Measurements from ENCODE around the gene AGBL1.

AGBL1 gene

DNA sequence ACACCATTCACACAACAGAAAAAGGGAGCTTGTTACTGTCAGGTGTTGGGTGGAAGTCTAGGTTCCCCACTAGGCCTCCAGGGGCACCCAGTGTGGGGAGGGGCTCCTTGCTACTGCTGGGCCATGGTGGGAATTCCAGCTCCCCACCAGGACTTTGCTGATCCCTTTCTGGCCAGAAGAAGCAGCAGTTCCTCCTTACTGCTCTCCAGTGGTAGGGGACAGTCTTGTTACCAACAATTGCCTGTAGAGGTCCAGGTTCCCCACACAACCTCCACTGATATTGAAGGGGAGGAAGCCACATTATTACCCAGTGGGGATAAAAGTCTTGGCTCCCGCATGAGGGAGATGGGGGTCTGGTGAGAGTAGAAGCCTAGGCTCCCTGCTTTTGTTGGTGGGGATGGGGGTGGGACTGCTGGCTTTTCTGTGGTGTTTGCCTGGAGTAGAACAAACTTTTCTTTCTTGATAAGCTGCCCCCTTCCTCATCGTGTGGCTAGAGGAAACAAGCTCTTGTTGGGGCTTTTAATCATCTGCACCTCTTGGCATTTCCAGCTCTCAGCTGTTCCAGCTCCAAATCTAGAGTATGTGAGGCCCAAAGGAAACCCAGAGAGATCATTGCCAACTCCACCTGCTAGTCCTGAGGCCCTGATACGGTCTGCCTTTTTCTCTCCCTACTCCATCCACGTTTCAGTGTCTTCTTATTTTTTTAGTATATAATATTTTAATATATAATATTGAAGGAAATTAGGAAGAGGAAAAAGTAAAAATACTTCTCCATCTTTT is 824.2 kb downstream of the AGBL1 start:
- no peak for DNase-seq

DNA sequence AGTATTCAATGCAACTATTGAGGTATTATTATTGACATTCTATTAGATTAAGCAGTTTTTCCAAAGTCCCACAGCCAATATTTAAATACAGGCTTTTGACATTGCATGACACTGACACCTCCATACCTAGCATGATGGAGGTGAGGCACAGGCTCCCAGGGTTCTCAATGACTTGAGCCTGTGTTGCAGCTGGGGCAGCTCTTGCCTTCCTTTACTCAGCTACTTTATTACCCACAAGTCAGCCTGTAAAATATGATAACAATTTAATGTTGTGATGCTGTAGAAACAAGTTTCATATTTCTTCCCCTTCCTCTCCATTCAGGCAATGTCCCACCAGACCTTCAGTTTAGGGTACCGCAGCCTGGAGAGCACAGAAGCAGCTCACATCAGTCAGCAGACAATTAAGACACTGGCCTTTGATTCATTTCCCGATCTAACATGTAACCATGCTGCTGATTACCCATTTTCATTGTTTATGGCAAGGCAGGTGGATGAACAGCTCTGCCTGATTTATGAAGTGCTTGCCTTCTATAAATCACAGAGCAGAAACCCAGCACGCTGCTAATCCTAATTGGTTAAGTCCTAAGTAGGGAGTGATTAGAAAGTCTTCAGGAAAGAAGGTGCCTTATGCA is 826.1 kb downstream of the AGBL1 start:
- DNase-seq, result no peak

DNA sequence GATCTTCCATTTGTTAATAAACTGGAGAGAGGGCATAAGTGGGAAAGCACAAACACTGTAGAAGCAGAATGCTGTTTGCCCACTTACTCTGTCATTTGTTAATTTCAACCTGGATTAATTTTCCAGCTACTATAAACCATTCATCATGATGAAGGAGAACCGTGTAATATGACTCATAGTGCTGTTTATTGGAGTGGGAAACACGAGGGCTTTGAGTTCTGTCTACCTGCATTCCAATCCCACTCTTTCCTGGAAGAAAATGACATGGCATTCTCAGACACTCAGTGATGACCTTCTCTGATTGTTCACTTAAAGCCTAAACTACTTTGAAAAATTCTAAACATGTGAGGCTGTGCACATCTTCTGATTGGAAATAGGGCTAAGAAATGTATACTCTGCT is 826.7 kb downstream of the AGBL1 start:
- DNase-seq, result no peak

DNA sequence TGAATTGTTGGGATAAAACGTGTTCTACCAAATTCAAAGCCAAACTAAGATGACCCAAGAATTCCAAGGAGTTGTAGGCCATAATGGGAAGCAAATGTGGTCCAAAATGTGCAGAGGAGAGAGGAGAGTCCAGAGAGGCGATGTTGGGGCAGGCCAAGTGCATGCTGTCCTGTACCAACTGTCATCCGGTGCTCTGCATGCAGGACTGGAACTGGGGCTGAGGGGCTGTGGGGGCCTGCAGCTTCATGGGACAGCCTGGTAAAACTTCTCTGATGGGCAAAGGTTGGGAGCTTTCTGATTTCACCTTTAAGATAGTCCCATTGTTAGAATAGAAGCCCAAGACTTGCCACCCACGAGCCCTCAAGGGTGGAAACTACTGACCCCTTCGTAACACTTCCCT is 831.4 kb downstream of the AGBL1 start:
- no peak for DNase-seq

DNA sequence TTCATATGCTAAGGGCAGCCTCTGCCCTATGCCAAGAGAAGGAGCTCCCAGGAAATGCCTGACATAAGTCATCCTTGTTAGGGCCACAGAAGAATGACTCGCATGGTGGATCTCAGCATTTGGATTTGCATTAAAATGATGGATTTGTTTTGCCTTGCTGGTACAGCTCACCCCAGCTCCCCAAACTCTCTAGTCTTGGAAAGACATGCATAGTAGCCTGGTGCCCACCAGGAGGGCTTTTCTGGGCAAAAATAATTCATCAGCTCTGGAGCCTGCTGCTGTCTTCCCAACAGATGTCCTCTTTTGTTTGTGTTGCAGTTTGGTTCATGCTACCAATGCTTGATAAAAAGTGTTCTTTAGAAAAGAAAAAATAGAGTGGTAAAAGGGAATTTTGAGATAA is 833.0 kb downstream of the AGBL1 start:
- DNase-seq, result no peak

DNA sequence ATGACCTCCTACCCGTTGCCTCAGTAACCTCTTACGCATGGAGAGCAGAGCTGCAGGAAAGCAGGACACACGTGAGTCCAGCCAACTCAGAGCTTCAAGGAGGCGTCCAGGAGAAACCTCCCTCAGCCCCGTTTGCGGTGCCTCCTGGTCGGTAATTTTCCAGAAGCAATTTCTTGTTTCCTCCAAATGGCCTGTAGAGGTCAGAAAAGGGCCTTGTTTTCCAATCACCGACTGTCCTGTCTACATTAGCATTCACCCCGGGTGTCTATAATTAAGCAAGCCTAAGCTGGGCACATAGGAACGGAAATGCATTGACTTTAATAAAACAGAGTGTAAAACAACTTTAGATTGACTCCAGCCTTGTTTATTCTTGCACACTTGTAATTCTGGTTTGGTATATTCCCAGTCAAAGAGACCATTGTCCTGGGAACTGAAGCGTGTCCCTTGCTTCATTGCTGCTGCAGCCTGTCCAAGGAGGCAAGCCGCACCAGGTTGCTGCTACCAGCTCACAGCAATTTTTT is 836.2 kb downstream of the AGBL1 start:
- DNase-seq, result no peak

DNA sequence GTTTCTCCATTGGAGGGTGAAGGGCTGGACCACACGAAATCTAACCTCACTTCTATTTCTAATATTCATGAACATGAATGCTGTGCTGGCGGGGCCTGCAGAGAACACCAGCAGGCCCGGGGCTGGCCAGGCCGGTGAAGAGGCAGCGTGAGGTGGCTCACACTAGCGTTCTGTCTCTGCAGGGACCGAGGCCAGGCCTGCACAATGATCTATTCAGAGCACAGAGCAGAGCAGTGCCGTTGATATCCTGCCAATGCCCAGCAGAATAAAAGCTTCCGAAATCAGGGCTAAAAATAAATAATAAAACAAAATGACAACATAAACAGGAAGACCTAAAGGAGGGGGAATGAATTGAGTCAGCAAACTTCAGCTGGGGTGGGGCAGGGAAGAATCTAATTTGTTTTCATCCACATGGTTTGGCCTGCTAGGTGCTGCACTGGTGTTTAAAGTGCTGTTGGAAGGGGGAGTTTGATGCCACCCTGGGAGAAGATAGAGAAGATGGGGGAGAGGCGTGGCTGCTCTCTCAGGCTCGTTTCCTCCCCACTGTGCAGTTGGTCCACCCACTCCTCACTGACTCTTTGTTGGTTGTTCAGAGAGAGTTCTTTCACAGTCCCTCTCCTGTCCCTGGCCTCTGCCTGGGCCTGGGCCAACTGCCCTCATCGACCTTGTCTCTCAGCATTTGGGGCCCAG is 837.1 kb downstream of the AGBL1 start:
- no peak for DNase-seq

DNA sequence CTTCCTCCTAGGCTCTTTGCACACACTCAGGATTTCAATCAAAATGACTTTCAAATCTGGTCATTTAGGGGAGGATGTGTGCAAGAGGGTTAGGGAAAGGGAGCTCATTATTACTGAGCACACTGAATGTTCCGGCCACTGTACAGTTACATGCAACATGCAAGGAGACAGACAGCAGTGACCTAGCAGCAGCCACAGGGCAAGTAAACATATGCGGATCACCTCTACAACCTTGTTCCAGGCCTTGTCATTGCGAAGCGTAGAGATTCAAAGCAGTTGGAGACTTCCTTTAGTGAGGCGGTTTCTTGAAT is 837.6 kb downstream of the AGBL1 start:
- no peak for DNase-seq

DNA sequence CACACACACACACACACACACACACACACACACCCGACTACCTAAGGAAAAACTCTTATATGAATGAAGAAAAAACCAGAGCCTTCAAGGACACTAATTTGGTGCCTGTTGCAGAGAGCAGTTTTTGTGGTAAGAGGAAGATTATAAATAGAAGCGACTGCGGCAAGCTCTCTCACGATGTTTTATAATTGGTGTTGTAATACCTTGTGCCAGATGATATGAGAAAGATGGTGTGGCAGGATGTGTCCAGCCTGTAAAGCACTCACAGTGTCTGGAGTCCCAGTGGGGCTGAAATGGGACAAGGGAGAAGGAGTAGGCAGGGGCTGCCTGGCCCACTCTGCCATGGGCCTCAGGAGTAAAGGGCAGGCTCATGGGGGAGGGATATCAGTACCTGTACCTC is 839.9 kb downstream of the AGBL1 start:
- DNase-seq, result no peak

DNA sequence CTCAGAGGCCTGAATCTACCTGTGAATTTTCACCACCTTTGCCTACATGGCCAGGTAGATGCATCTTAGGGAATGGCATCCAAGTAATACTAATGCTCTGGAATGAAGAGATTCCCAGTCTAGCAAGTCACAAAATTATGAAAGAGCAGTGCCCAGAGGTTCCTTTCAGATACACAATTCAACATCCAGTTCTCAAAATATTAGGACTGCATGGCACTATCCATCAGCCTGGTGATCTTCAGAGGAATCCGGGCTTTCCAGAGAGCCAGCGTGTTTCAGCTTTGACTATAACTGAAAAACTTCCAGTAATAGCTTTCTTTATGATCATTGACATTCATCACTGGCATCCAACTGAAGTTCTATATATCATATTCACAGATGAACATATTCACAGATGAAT is 849.8 kb downstream of the AGBL1 start:
- DNase-seq, result no peak

DNA sequence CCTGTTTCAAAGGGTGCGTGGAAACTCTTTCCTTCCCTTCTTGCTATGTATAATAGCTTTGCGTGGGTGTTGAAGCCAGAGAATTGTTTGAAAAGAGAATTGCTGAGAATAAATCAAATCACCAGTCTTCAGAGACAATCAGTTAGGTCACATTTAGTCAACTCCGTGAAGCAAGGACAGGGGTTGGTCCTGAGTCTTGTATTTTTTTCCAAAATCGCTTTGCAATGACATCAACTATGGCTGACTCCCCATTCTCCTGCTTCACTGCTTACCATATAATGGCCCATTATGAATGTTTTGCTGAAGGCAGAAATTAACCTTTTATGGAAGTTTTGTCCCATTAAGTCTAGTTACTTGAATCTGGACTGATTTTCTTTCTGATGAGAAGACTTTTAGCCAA is 852.8 kb downstream of the AGBL1 start:
- DNase-seq, result no peak

DNA sequence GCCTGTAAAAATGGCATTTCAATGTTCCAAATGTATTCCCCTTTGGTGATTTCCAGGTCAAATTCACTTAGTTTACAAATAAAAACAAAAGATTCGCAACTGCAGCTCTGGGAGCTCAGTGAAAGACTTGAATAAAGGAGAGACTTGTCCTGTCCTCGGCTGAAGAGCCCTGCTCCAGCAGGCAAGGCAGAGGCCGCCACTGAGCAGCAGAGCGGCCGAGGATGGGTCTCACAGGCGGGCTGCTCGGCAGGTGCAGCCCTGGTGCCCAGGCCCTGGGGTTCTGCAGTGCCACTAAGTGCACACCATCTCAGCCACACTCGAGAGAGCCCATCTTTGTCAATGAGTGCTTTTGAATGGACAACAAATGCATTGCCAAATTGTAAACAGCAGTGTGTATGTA is 856.2 kb downstream of the AGBL1 start:
- no peak for DNase-seq

DNA sequence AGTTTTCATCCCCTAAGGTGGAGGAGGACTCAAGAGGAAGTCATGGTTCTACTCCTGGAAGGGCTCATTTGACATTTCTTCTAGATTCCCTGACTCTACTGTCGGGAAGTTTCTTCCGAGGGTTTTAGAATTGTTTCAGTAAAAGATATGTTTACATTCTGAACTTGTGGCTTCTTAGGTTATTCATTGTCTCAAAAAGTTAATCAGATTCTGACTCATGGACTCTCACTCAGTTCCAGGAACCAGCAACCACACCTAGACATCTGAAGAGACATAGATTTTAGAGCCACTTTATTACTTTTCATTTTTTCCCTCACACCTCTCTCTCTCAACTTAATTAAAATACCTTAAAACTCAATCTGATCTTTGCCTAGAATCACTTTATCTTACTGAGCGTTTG is 862.6 kb downstream of the AGBL1 start:
- DNase-seq, result no peak

DNA sequence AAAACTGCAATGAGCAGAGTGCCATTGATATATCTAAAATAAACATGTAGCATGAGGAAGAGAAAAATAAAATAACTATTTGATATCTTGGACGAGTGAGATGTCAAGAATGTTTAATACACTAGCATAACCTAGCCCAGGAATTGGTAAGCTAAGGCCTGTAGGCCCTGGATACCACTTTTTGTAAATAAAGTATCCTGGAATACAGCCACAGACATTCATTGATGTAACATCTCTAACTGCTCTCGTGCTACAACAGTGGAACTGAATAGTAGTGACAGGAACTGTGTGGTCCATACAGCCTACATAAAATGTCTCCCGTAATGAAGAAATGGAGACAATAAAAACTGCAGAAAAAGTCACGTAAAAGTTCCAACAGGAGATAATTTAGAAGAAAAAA is 869.0 kb downstream of the AGBL1 start:
- no peak for DNase-seq

DNA sequence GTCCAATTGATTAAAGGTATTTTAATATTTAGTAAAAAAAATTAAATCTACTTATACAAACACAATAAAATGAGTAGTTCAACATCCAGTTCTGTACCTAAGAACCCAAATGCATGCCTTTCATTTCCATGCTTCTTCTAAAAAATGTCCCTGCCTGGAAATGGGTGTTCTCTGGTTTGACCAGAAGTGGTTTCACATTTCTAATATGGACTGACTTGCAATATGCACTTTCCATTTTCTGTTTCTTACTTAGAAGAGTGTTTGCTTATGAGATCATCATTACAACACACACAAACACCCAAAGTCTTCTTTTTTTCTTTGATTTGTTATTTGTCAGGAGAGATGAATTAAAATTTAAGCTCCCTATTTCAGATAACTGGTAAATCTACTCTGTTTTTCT is 879.6 kb downstream of the AGBL1 start:
- DNase-seq, result no peak

DNA sequence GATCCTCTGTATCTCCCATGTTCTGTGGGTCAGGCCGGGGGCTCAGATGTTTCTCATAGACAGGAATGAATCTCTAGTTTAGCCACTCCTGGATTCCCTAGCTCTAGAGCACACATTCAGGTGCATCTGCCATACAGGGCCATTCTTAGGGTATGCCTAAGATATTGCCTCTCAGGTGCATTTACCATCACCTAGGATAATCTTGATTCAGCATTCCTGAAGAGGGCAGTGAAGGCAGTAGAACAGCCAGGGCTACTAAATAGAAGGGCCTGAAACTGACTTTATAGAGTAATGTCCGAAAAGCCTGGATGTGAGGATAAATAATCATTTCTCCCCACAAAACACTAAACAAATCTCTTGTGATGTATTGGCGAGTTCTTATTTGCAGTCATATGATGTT is 882.0 kb downstream of the AGBL1 start:
- no peak for DNase-seq

DNA sequence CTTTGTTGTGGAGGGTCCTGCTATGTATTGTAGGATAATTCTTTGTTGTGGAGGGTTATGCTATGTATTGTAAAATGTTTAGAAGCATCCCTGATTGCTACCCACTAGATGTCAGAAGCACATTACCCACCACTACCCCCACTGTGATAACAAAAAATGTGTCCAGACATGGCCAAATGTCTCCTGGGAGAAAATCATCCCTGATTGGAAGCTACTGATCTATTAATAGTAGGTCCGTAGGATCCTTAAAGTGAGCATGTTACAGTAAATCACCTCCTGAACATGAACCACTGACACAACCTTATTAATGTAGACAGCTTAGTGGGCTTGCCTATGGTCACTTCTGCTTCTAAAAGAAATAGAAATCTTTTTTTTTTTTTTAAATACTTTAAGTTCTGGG is 884.6 kb downstream of the AGBL1 start:
- no peak for DNase-seq

DNA sequence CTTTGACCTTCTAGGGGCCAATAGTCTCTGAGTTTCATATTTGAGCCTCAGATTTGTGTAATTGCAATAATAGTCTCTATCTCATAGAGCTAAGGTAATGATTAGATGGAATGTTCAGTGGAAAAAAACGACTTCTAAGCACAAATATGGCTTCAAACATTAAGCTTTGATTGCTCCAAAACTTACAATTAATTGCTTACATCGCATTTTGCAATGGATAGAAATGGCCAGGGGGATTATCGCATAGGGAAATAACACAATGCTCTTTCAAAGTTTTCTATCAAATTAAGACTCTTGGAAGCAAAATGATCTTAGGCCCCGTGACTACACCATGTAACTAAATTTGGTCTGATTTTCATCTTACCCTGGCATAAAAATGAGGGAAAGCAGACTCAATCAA is 888.6 kb downstream of the AGBL1 start:
- DNase-seq, result no peak

DNA sequence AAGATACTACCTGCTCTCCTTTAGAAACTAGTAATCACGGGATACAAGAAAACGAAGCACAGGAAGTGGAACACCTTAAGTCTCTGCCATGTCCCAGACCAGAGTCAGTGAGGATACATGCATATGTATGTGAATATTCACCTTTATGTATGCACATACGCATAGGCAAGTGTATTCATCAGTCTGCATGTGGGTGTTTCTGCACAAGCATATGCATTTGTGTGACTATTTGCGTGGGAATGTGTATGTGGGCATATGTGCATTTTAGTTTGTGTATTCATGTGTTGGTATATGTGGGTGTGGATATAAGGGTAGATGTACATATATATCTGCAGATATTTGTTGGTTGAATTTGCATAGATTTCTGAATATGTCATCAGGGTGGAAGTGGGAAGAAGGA is 889.7 kb downstream of the AGBL1 start:
- DNase-seq, result no peak

DNA sequence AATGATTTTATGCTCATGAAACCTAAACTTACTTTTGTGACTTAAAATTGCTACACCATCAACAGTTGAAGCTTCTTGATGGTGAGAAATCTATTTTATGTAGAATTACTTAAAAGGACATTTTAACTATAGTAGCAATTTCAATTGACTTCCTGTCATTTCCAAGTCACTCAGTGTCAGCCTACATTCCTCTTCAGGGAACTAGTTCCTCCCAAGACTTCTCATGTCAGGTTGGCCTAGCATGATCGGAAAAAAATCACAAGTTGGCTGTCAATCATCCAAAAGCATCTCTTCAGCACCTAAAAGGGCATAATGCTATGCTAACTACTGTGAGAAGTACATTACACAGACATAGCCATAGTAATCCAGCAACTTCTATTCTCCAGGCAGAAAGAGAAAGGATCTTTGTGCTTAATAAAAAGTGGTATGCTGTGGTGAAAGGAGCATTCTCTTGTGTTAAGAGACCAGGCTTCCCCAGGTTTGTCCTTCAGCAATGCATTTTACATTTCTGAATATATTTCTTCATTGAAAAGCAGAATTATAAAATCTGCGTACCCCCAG is 893.7 kb downstream of the AGBL1 start:
- no peak for DNase-seq

DNA sequence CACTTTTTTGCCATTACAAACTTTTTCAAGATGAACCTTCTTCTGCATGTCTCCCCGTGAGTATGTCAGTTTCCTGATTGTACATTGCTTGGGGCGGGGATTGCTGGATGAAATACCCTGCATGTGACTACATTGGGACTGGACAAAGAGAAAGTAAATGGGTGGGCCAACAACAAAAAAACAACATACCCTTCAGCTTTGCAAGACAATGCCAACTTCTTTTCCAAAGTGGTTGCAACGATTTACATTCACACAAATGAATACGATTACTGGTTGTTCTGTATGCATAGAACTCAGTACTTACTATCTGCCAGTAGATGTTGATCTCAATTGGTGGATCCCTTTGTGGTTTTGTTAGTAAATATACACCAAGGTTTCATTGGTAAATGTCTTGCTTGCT is 908.4 kb downstream of the AGBL1 start:
- no peak for DNase-seq

DNA sequence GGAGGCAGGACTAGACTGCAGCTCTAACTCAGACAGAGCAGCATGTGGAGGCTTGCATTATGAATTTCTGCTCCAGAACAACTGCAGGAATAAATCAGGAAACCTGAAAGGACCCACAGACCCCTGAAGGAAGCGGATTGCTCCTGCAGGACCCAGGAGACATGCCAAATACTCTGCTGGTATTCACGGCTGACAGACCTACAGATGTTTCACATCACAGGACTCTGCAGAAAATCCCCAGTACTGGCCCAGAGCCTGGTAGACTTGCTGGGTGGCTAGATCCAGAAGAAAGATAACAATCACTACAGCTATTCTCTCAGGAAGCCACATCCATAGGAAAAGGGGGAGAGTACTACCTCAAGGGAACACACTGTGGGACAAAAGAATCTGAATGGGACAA is 942.1 kb downstream of the AGBL1 start:
- no peak for DNase-seq

DNA sequence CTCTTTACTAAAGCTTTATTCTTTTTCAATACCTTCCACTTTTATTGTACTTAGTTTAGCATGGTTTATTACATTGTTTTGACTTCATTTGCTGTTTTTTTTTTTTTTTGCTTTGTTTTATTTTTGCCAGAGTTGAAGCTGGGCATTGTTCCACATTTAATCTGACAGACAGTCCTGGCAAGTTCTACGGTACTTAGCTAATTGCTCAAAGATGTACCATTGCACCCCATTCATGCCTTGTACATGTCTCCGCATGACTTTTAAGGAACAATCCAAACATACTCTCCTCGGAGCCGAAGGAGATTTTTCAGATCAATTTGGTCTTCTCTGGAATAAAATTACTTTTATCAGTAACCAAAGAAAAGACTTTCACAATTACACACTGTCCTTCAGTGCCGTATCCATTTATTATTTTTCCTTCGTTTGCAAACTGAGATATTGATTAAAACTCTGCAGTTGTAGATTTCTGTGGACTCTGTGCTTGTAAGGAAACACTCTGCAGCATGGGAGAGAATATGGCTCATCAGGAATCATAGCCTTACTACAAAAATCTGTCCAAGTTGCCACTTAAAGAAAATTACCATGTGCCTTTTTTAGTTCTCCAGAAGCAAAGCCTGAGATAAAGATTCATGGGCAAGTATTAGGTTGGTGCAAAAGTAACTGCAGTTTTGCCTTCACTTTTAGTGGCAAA is 952.0 kb downstream of the AGBL1 start:
- no peak for DNase-seq
